Motor neuron (in vitro differentiated cells): ENCODE measurements around the gene VAPA. TPM values are rescaled to one million over a fixed set of nuclear protein-coding genes. Genes with fewer than 3 reads are reported as not detected.

Source experiments
- ATAC-seq, 8 experiments: fragments of 200-7000 bp; cut with Tn5 transposase; replicated peaks in 6 of 8; 2 replicates each; pipeline ENCODE4 v1.8.0; 2021; ENCODE audit warnings: mild to moderate bottlenecking in 8 of 8, moderate library complexity in 8 of 8
- H3K27ac ChIP-seq, 2 donors: fragments of 250-450 bp; sonication (Bioruptor Pico); 2 replicates each; pipeline ENCODE4 v1.9.0; 2021; ENCODE audit warnings: antibody characterized with exemption in 2 of 2, mild to moderate bottlenecking in 2 of 2, moderate library complexity in 1 of 2
- H3K4me1 ChIP-seq, 2 donors: fragments of 250-450 bp; sonication (Bioruptor Pico); replicated peaks in 1 of 2; 2 replicates each; pipeline ENCODE4 v1.6.1; 2021; ENCODE audit warnings: antibody characterized with exemption in 2 of 2, mild to moderate bottlenecking in 2 of 2, moderate library complexity in 1 of 2
- H3K4me3 ChIP-seq, 5 donors: fragments of 250-450 bp; sonication (Bioruptor Pico); 2 replicates each; pipeline ENCODE4 v1.9.0; 2021; ENCODE audit warnings: antibody characterized with exemption in 5 of 5, mild to moderate bottlenecking in 5 of 5, moderate library complexity in 4 of 5
- WGBS, 10 experiments: fragments of 450-650 bp; shearing (Covaris generic); methylation state at CpG; one replicate each; pipeline ENCODE4 v1.0.0; 2022; 5-methylcytosine and 5-hydroxymethylcytosine counted together
- in situ Hi-C, 9 experiments: fragments of 400-800 bp; cut with MboI; loops; one replicate each; pipeline ENCODE4 v1.15.0; 2021; ENCODE audit warnings: low sequenced_read_pairs in 9 of 9, low pct_unique_long_range_greater_than_20kb in 2 of 9; ENCODE audit not compliant: unreplicated experiment in 9 of 9
- total RNA-seq, 8 experiments: library from RNA; unstranded; fragments of 300-600 nt; gene quantifications; 2 replicates each; pipeline versions ENCODE4 v1.2.3 to v1.2.4, GENCODE V29; 2022

VAPA gene
- total RNA-seq, 8 experiments from 2014 or later, result 81.6 to 188 (median 123) TPM

DNA sequence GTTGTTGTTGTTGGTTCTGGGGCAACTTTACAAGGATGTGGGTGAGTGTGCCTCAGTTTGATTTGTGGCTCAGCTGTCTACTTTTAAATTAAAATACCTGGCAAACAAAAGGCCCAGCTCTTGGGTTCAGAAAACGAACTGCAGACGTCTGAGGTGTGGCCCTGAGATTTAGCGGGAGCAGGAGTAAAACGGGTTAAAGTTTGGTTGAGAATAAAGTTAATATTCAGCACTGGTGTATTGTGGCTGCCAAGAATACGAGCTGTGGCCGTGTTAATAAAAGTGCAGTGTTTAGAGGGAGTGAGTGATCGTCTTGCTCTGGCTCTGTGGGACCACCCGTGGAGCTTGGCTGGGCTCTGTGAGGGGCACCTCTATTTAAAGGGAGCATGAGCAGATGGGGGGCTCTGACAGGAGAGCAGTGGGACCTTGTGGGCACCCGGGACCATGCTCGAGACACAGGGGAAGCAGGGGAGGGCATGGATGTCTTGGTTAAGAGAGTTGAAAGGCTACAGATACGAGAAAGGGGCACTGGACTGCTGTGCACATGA lies 80.3 kb downstream of the VAPA start:
- peaks cover 5 to 11% of the 10 kb centered on the region in 2 donors for H3K4me1 ChIP-seq
- in situ Hi-C loops, result loop anchor here in 1 of 9 experiments (25.0 kb wide), 1 partner anchor 518 kb away; no protein-coding TSS in a partner anchor
- WGBS, 10 experiments, result 0 to 90% (median 41%) methylated on average over 1 to 10 of the region's 11 CpGs; no CpG with 5 or more reads in 2 of the 10 experiments
- H3K27ac ChIP-seq, result no peak overlapping the region
- ATAC-seq, result no peak
- H3K4me3 ChIP-seq, result no peak overlapping the region

DNA sequence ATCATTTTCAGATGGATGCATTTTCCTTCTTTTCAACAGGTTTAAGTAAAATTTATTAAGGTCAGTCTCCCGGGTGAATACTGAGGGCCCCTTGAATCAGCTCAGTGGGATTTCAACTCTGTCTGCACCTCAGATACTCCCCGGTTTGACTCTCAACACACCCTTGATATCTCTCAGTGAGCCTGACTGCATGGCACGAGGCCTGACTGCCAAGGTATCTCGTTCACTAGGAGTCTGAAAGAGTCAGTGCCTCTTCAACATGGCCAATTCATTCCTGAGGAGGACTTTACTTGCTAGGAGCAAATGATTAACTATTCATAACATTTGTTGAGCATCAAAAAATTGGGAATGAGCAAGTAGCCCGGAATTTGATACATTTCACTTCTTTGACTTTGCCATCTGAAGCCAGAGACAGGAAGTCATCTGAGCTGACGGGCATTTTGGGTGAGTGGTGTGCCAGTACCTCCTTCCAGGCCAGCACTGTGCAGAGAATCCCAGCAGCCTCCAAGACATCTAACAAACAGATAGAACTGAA lies 81.0 kb downstream of the VAPA start:
- WGBS, 10 experiments, result 35 to 94% (median 78%) methylated on average over 1 to 5 of the region's 6 CpGs; no CpG with 5 or more reads in 2 of the 10 experiments
- Histone ChIP-seq H3K4me1 (peaks cover 5 to 11% of the 10 kb centered on the region in 2 donors), H3K4me3 (no peak overlapping the region), H3K27ac (no peak overlapping the region)
- no peak for ATAC-seq
- in situ Hi-C loops, result loop anchor here in 1 of 9 experiments (25.0 kb wide), 1 partner anchor 518 kb away; no protein-coding TSS in a partner anchor

DNA sequence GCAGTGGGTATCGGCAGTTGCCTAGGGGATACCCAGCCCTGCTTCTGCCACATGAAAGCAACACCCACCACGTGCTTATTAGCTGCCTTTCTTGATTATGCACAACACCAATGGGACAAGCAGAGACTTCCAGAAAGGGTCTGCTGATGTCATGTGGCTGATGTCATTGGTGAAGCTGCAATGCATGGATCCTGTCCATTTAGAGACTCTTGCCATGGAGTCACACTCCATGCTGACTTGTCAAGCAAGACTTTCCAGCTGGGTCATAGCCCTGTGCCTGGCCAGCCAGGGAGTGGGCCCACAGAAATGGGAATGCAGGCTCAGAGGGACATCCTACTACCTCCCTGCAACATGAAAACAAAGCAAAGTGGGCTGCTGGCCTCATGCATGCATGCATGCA lies 81.8 kb downstream of the VAPA start:
- no peak overlapping the region for H3K27ac ChIP-seq
- 50 to 100% (median 89%) methylated on average over 1 to 2 of the region's 2 CpGs; no CpG with 5 or more reads in 6 of the 10 experiments for WGBS, 10 experiments
- ATAC-seq, result peak in 3 of 8 experiments; percentile 41 to 79 (median 57)
- in situ Hi-C loops, result loop anchor here in 1 of 9 experiments (25.0 kb wide), 1 partner anchor 517 kb away; no protein-coding TSS in a partner anchor
- H3K4me3 ChIP-seq, result no peak overlapping the region
- peaks cover 5 to 11% of the 10 kb centered on the region in 2 donors for H3K4me1 ChIP-seq

DNA sequence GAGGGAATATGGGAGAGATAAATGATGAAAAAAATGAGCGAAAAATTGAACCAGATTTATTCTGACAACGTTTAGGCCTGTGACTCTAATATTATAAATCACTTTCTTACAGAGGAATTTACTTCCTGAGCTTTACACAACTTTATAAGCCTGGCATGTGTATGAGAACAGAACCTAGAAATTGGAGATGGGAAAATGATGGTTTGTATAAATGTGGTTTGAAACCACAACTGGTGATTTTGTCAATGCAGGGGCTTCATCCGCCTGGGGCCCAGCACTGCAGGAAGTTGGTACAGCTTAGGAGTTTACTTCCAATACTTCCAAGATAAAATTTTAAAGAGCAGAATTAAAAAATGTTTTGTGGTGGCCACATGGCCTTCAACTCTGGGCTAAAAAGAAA lies 82.3 kb downstream of the VAPA start:
- no peak for ATAC-seq
- Histone ChIP-seq H3K4me3 (no peak overlapping the region), H3K27ac (no peak overlapping the region), H3K4me1 (peaks cover 5 to 11% of the 10 kb centered on the region in 2 donors)
- in situ Hi-C loops, result loop anchor here in 1 of 9 experiments (25.0 kb wide), 1 partner anchor 516 kb away; no protein-coding TSS in a partner anchor
- 0 to 100% (median 76%) methylated on average over 1 to 3 of the region's 3 CpGs; no CpG with 5 or more reads in 2 of the 10 experiments for WGBS, 10 experiments

DNA sequence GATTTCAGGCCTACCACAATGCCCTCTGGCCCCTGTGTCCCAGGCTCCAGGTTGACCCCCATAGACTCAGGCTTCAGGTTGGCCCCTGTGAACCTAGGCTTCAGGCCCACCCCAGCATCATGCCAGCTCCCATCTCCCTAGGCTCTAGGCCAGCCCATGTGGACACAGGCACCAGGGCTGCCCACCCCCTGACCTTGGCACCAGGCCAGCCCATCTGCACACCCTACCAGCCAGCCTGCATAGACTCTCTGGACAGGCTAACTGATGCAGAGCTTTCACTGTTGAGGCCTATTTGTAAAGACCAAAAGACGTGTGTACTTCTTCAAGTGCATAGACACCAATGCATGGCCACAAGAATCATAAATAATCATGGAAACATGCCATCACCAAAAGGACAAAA lies 83.9 kb downstream of the VAPA start:
- Histone ChIP-seq H3K4me3 (no peak overlapping the region), H3K27ac (no peak overlapping the region), H3K4me1 (peaks cover 5 to 11% of the 10 kb centered on the region in 2 donors)
- 67% methylated on average over 1 of the region's 1 CpG; no CpG with 5 or more reads in 9 of the 10 experiments for WGBS, 10 experiments
- in situ Hi-C loops, result loop anchor here in 1 of 9 experiments (25.0 kb wide), 1 partner anchor 515 kb away; no protein-coding TSS in a partner anchor
- no peak for ATAC-seq

DNA sequence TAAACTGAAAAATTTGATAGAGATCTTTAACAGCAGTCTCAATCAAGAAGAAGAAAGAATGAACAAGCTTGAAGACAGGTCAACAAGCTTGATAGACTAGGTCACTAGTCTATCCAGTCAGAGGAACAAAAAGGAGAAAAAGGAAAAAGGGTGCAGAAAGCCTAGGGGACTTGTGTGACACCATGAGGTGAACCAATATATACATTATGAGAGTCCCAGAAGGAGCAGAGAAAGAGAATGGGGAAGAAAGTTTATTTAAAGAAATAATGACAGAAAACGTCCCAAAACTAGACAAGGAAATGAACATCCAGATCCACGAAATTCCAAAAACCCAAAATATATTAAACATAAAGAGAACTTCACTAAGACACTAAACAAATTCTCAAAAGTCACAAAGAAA lies 84.5 kb downstream of the VAPA start:
- in situ Hi-C loops, result loop anchor here in 1 of 9 experiments (25.0 kb wide), 1 partner anchor 514 kb away; no protein-coding TSS in a partner anchor
- H3K27ac ChIP-seq, result no peak overlapping the region
- ATAC-seq, result no peak
- 56 to 100% (median 82%) methylated on average over 1 to 2 of the region's 2 CpGs; no CpG with 5 or more reads in 1 of the 10 experiments for WGBS, 10 experiments
- peaks cover 5 to 9% of the 10 kb centered on the region in 2 donors for H3K4me1 ChIP-seq
- no peak overlapping the region for H3K4me3 ChIP-seq

GRCh38 chr18:10002280-10002679 lies 88.5 kb downstream of the VAPA start:
- Histone ChIP-seq H3K4me1 (peaks cover 8 to 17% of the 10 kb centered on the region in 2 donors), H3K4me3 (no peak overlapping the region), H3K27ac (no peak overlapping the region)
- ATAC-seq, result no peak
- 40 to 100% (median 81%) methylated on average over 1 to 3 of the region's 3 CpGs; no CpG with 5 or more reads in 3 of the 10 experiments for WGBS, 10 experiments
- in situ Hi-C loops, result no loop called here

DNA sequence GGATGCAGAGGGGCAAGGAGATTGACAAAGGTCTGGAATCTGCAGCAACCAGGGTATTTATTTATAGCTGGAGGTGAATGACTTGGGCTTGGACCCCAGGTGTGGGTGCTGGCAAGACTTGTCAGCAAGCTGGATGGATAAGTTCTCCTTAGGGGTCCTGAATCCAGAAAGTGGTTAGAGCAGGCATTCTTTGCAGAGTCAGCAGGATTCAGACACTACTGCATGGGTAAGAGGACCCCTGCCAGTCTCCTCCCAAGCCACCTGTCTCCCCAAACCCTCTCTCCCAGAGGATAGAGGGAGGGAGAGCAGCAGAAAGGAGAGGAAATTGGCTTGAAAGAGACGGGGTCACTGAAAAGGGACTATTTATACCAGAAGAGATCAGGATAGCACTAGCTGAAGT lies 89.5 kb downstream of the VAPA start:
- H3K27ac ChIP-seq, result no peak overlapping the region
- 22 to 88% (median 57%) methylated on average over 1 of the region's 1 CpG; no CpG with 5 or more reads in 5 of the 10 experiments for WGBS, 10 experiments
- no peak overlapping the region for H3K4me3 ChIP-seq
- no peak for ATAC-seq
- in situ Hi-C loops, result no loop called here
- H3K4me1 ChIP-seq, result peaks cover 8 to 17% of the 10 kb centered on the region in 2 donors

DNA sequence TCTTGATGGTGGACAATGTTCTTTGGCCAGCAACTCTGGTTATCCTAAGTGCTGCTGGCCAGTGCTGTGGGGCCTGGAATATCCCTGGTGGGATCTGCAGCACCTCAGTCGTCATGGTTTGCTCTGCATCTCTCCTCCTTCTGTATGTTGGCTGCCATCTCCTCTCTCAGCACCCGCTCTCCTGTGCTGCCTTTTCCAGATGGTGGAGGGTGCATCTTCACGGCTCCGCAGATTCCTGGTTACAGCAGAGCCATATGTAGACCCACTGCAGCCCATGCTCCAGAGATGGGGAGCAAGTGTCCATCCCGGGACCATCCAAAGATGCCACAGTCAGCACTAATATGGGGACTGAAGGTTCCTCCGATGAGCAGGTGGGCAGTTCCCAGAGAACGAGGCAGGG lies 90.0 kb downstream of the VAPA start:
- H3K27ac ChIP-seq, result no peak overlapping the region
- H3K4me3 ChIP-seq, result no peak overlapping the region
- in situ Hi-C loops, result no loop called here
- no peak for ATAC-seq
- H3K4me1 ChIP-seq, result peaks cover 8 to 17% of the 10 kb centered on the region in 2 donors
- WGBS, 10 experiments, result 40 to 100% (median 83%) methylated on average over 1 to 5 of the region's 7 CpGs; no CpG with 5 or more reads in 4 of the 10 experiments

- Histone ChIP-seq H3K4me1 (peaks cover 8 to 17% of the 10 kb centered on the region in 2 donors), H3K27ac (peak overlapping the region in 1 of 2 donors; percentile 11), H3K4me3 (no peak overlapping the region)
- 0 to 80% (median 23%) methylated on average over 1 to 4 of the region's 4 CpGs; no CpG with 5 or more reads in 2 of the 10 experiments for whole genome bisulfite sequencing, 10 experiments
- in situ Hi-C loops, result no loop called here
- peak; percentile 40 to 96 (median 88) for ATAC-seq
Observed at GRCh38 chr18:10006311-10006893, 92.6 kb downstream of the VAPA start.

- Histone ChIP-seq H3K4me1 (peaks cover 8 to 17% of the 10 kb centered on the region in 2 donors), H3K27ac (no peak overlapping the region), H3K4me3 (no peak overlapping the region)
- no peak for ATAC-seq
- 87 to 100% (median 97%) methylated on average over 1 to 3 of the region's 3 CpGs for WGBS, 10 experiments
- in situ Hi-C loops, result no loop called here
Observed at GRCh38 chr18:10008006-10008647, 94.3 kb downstream of the VAPA start.
